Hindlimb muscle (tissue), 1 donor: Measurements from ENCODE around the gene CA7. TPM values are rescaled to one million over a fixed set of nuclear protein-coding genes. Genes with fewer than 3 reads are reported as not detected.
"Not testable (repeated sequence)": the region's sequence is repeated elsewhere in the genome, so short reads cannot be mapped to it uniquely, and the experiment has no call there.

Experiments
- DNase-seq: peaks from one replicate; pipeline ENCODE4 v3.0.0-alpha.2; 2013
- polyA plus RNA-seq: library from polyadenylated mRNA; unstranded; fragments of 120-200 nt; gene quantifications from one replicate; pipeline ENCODE4 v1.2.1, GENCODE V29; 2013; ENCODE audit not compliant: insufficient read length

Gene CA7
- polyA plus RNA-seq, 1 donor = not detected

GRCh38 chr16:66846831-66847230 is 2.6 kb downstream of the CA7 start:
- DNase-seq = no peak

GRCh38 chr16:66847533-66848067 is 3.4 kb downstream of the CA7 start:
- DNase-seq = no peak

- no peak for DNase-seq
Measured at GRCh38 chr16:66848172-66848571, 4.0 kb downstream of the CA7 start.

GRCh38 chr16:66849021-66849420 is 4.8 kb downstream of the CA7 start:
- no peak for DNase-seq

- no peak for DNase-seq
Measured at GRCh38 chr16:66849549-66849948, 5.3 kb downstream of the CA7 start.

- DNase-seq = no peak
Measured at GRCh38 chr16:66850115-66850815, 6.1 kb downstream of the CA7 start.

- no peak for DNase-seq
Measured at GRCh38 chr16:66851166-66851964, 7.2 kb downstream of the CA7 start.

- DNase-seq = no peak
Measured at GRCh38 chr16:66853261-66854139, 9.3 kb downstream of the CA7 start.

GRCh38 chr16:66856184-66856730 is 12.0 kb downstream of the CA7 start:
- DNase-seq = no peak

GRCh38 chr16:66856801-66857200 is 12.6 kb downstream of the CA7 start:
- no peak for DNase-seq

GRCh38 chr16:66857437-66857836 is 13.2 kb downstream of the CA7 start:
- DNase-seq = no peak

GRCh38 chr16:66858740-66859396 is 14.7 kb downstream of the CA7 start:
- no peak for DNase-seq

- DNase-seq = no peak
Measured at GRCh38 chr16:66859397-66860068, 15.3 kb downstream of the CA7 start.

- DNase-seq = no peak
Measured at GRCh38 chr16:66862023-66862520, 17.9 kb downstream of the CA7 start.

GRCh38 chr16:66863707-66864106 is 19.5 kb downstream of the CA7 start:
- DNase-seq = no peak

- DNase-seq = no peak
Measured at GRCh38 chr16:66869424-66869823, 25.2 kb downstream of the CA7 start.

- not testable (repeated sequence) for DNase-seq
Measured at GRCh38 chr16:66871363-66871762, 27.1 kb downstream of the CA7 start.

- no peak for DNase-seq
Measured at GRCh38 chr16:66871840-66872239, 27.6 kb downstream of the CA7 start.

- no peak for DNase-seq
Measured at GRCh38 chr16:66872559-66872942, 28.3 kb downstream of the CA7 start.

- peak; percentile 81 for DNase-seq
Measured at GRCh38 chr16:66872943-66873684, 28.9 kb downstream of the CA7 start.
